GM12878 (cell line): ENCODE measurements around the gene PSAT1. TPM values are rescaled to one million over a fixed set of nuclear protein-coding genes. Genes with fewer than 3 reads are reported as not detected.

ENCODE experiments used
- polyA plus RNA-seq, 11 experiments: library from polyadenylated mRNA; depleted of rRNA in 4 of 11; unstranded in 6 of 11; stranded (reverse) in 5 of 11; fragments of >200 nt; fragmentation: Nextera tagmentation in 4 of 11; fragmentation: Illumina TruSeq in 1 of 11; extraction: Ambion mirVana in 4 of 11; extraction: Trizol in 1 of 11; gene quantifications; 1 replicate in 1 of 11; 2 replicates in 10 of 11; pipeline versions ENCODE4 v1.2.1 to v1.2.3, GENCODE V29; 2011 to 2016; ENCODE audit warnings: inconsistent platforms in 2 of 11, missing spikeins in 2 of 11, low read depth in 1 of 11
- total RNA-seq, 4 experiments: library from RNA; depleted of rRNA in 3 of 4; stranded (reverse); fragments of >200 nt in 3 of 4; fragmentation: Illumina TruSeq in 1 of 4; extraction: Trizol in 1 of 4; gene quantifications; 2 replicates each; pipeline versions ENCODE4 v1.2.1 to v1.2.3, GENCODE V29; 2013 to 2021

The PSAT1 gene
- total and polyA plus RNA-seq, 10 of the 15 experiments (the other 5 are each of a cell fraction or from before 2014, with no cell fraction given) = 35.1 to 126 (median 51.9) TPM

Other genes with a start within 250 kb of the PSAT1 start
- 32.7 and 44.9 TPM in 2 replicates for gene CEP78, start 61.0 kb upstream of the PSAT1 start, total RNA-seq (2014; rRNA removed)
- 27.5 and 28.1 TPM in 2 replicates for gene CEP78, start 61.0 kb upstream of the PSAT1 start, total RNA-seq (2014; rRNA removed; fragmentation: Illumina TruSeq; extraction: Trizol)
- gene CEP78, start 61.0 kb upstream of the PSAT1 start, total RNA-seq (2021) = 32.3 and 33.8 TPM in 2 replicates
- gene CEP78, start 61.0 kb upstream of the PSAT1 start, polyA plus RNA-seq (2011; rRNA removed) = 28.0 and 47.6 TPM in 2 replicates
- gene CEP78, start 61.0 kb upstream of the PSAT1 start, polyA plus RNA-seq (2014; fragmentation: Illumina TruSeq; extraction: Trizol) = 27.7 and 30.6 TPM in 2 replicates
- gene CEP78, start 61.0 kb upstream of the PSAT1 start, polyA plus RNA-seq (2014; fragmentation: Nextera tagmentation; extraction: Ambion mirVana) = 1 to 10 TPM; 4.1 to 9.7 TPM
- gene CEP78, start 61.0 kb upstream of the PSAT1 start, polyA plus RNA-seq (2014; rRNA removed) = 18.4 and 23.1 TPM in 2 replicates
- 10 to 100 TPM; 28.5 to 28.7 TPM for gene CEP78, start 61.0 kb upstream of the PSAT1 start, polyA plus RNA-seq (2016; fragmentation: Nextera tagmentation; extraction: Ambion mirVana)